NCI-H748 (cell line): ENCODE measurements around the gene TNFSF8.

Source experiments
- DNase-seq: peaks from one replicate; lab custom pipeline; 2025; ENCODE audit not compliant: unreplicated experiment; lab: John Stamatoyannopoulos, UW

Gene TNFSF8, protein sequence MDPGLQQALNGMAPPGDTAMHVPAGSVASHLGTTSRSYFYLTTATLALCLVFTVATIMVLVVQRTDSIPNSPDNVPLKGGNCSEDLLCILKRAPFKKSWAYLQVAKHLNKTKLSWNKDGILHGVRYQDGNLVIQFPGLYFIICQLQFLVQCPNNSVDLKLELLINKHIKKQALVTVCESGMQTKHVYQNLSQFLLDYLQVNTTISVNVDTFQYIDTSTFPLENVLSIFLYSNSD

GRCh38 chr9:114930056-114930812 lies at the start of gene TNFSF8:
Gene TNFSF8 (minus strand): TSS chr9:114930591. CDS start chr9:114930303, 288 bp downstream.
- DNase-seq: no peak

DNA sequence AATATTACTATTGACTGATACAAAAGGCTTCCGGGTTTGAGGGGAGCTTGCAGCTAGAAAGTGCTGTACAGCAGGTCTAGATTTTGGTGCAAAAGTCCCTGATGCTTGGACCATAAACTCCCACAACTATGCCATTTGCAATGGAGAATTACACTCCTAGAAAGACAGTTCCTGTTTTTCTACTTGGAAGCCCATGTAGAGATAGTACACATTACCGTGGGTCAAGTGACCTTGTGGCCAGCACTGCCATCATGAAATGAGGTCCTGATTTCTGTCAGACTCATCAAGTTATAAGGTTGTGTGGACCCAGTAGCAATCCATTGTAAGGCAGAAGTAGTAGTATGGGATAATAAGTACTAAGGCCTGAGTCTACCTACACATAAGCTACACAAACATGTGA lies 42.8 kb upstream of the TNFSF8 start:
- no peak for DNase-seq

GRCh38 chr9:114972510-114973136 lies 42.2 kb upstream of the TNFSF8 start:
- DNase-seq: no peak

DNA sequence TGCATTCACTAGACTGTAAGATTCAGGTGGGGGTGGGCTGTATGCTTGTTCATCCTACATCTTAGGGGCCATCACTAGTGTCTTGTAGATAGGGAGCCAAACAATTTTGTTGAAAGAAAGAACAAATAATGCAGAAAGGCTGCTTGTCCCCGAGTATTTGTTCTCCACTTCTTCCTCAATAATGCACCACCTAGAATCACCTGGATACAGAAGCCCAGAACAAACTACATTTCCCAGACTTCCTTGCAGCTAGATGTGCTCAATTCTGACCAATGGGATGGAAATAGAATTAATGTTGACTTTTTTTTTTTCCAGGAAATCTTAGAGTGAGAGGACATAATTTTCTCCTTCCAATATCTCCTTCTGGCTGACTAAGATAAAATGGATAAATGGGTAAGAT lies 38.9 kb upstream of the TNFSF8 start:
- DNase-seq: no peak

GRCh38 chr9:114968671-114969070 lies 38.3 kb upstream of the TNFSF8 start:
- no peak for DNase-seq

- DNase-seq: no peak
These were observed 35.2 kb upstream of the TNFSF8 start for GRCh38 chr9:114965564-114965963.

DNA sequence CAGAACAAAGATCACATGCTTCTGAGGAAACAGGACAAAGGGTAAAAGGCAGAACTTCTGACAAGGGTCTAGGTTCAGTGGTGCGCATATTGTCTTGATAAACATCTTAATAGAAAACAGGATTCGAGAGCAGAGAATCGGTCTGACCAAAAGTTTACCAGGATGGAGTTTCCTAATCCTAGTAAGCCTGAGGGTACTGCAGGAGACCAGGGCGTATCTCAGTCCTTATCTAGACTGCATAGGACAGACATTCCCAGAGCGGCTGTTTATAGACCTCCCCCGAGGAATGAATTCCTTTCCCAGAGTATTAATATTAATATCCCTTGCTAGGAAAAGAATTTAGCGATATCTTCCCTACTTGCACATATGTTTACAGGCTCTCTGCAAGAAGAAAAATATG lies 32.4 kb upstream of the TNFSF8 start:
- DNase-seq: no peak

- no peak for DNase-seq
These were observed 29.9 kb upstream of the TNFSF8 start for GRCh38 chr9:114960276-114960675.

DNA sequence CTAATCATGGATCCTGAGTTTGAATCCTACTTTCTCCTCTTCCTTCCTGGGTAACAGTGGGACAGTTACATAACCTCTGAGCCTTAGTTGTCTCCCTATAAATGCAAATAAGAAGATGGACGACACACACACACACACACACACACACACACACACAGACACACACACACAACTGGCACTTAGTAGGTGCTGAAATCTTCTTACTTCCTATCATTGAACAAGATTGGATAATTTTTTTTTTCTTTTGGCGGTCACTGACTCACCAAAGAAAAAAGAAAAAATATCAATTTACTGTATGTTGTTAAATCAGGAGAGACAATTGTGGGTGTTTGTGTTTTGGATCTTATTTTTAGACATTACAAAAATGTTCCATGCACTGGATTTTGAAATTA lies 28.4 kb upstream of the TNFSF8 start:
- no peak for DNase-seq

DNA sequence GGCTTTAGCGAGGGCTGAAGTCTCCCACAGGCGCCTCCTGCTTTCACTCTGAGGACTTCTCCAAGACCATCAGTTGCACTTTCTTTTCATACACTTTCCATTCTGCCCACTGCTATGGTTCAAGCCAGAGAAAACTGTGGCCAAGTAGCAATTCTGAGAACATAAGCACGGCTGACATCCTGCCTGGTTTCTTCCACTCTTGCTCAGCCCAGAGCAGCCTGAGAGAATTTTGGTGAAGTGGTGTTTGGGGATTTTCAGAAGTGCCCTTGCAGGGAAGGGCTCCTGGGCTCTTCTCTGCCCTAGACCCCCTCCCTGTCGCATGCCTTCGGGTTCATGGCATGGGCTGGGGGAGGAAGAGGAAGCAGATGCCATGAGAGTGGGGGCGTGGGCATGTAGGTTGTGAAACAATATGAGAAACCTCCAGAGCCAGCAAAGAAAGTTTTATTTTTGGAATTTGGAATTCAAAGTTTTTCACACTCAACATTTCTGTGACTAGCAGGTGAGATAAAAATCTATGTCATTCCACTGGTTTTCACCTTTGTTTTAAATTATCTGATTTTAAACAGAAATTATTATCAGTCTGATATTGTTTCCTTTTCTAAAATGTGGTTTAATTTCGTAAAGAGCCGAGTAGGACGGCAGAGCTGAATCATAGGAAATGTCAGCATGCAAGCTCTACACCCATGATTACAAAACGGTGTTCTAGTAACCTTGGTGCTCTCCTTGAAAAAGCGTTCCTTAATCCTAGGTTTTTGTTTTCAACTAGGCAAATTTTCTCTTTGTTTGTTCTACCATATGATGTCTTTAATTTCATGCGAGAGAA lies 27.8 kb upstream of the TNFSF8 start:
- no peak for DNase-seq

DNA sequence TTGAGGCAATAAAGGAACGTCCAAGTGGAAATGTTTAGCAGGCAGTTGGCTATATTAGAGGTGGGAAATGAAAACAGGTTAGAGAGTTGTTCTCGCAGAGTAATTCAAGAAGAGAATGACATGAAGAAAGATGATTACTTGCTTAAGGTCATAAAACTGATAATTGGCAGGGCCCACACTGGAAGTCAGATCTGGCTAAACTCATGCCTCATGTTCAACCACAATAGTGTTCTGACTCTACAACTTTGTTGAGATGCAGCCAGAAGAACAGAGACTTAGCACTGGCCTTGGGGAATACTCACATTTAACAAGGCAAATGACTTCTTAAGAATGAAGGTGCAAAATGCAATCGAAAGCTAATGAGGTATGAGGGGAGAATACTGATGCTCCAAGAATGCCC lies 27.2 kb upstream of the TNFSF8 start:
- DNase-seq: no peak

DNA sequence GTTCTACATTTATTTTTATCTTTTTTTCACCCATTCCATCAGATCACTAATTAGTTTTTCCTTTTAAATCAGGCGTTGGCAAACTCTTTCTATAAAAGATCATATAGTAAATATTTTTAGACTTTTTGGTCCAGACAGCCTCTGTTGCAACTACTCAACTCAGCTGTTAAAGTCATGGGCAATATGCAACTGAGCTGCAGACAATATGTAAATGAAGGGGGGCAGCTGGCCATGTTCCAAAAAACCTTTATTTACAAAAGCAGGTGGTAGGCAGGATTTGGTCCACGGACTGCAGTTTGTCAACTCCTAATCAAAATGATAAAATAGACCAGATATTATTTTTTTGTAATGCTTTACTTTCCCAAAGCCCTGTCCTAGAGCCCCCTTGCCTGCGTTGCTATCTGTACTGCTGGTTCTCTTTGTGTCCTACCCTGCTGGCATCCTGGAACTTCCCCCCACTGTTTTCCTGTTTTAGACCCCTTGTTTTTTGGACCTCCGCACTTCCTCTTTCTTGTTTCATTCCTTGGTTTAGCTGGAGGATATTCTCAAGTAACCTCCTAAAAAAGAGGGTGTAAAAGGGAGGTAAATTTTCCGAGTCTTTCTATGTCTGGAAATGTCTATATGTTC lies 24.7 kb upstream of the TNFSF8 start:
- peak; percentile 39 for DNase-seq

- no peak for DNase-seq
These were observed 23.6 kb upstream of the TNFSF8 start for GRCh38 chr9:114953959-114954358.

DNA sequence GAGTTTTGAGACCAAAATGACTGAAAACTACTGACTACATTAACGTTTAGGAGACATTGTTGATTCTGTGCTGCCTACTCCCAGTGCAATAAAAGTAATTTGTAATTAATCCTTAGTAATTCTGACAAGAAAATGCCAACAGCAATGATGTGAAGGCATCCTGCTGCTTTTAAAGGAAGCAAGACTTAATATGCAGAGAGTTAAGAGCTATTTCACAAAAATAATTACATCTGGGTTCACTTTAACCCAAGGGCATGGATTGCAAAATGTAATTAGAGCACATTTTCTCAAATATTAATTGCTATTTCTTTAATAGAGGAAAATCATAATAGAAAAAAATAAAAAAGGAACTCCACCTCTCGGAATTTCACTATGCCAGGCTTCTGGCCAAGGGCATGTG lies 22.7 kb upstream of the TNFSF8 start:
- DNase-seq: no peak

- DNase-seq: no peak
These were observed 20.4 kb upstream of the TNFSF8 start for GRCh38 chr9:114950761-114951160.

- DNase-seq: peak; percentile 20
These were observed 16.7 kb upstream of the TNFSF8 start for GRCh38 chr9:114947058-114947457.

DNA sequence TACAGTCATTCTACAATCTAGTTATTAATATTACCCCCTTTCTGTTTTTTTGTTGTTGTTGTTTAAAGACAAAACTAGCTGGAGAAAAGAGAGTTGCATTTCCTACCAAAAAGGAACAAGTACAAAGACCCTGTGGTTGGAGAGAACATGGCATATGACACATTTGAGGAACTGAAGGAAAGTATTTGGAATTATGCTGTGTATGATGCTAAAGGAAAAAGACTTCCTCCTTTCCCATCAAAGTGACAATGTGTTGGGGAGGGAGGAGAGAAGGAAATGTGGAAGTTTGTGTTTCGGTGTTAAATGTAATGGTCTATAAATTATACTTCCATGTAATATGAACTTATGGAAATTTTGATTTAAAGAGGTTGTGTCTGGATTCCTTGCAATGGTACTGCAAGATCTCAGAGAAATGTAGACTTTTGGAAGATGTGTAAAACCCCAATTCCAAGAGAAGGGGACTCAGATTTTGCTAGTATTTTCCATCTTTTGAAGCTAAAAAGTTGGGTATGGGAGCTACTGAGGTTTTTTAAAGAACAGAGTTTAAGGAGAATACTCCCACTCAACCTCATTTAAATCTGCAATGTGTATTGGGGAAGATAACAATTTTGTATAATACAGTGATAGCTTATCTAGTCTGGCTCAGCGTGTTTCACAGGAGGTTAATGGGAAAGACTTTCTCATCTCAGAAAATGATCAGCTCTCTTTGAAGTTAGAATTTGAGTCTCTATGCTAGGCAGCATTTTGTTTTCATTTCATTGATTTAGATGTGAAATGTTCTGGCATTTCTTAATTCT lies 15.4 kb upstream of the TNFSF8 start:
- no peak for DNase-seq

DNA sequence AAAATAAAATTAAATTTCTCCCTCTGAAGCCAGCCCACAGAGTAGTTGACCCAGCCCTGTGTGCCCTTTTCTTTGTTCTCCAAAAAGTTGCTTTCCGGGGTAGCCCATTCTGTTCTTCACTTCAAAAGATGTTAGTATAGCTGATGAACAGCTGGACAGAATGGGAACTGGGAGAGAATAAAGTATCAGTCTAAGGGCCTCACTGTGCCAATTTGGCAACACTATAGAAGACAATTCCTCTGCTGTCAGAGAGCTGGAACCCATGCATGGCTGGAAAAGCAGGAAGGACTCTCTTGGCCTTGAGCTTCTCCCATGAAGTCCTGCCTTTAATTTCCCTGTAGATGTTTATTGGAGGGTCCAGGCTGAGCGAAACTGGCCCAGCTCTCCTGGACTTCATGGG lies 11.0 kb upstream of the TNFSF8 start:
- DNase-seq: no peak

- DNase-seq: no peak
These were observed 8.5 kb upstream of the TNFSF8 start for GRCh38 chr9:114938687-114939575.
